Cardiac fibroblast (primary cell): Measurements from ENCODE around the gene RELT.

Experiments used
- DNase-seq, 2 donors: peaks; one replicate each; pipeline versions ENCODE4 v3.0.0 to v3.0.0-alpha.2; 2010; ENCODE audit warnings: low read depth in 2 of 2
- H3K4me3 ChIP-seq, 2 donors: replicated peaks in 1 of 2; 1 replicate in 1 of 2; 2 replicates in 1 of 2; pipeline ENCODE4 v1.5.1; 2011; ENCODE audit warnings: low read depth in 2 of 2, low read length in 2 of 2, mild to moderate bottlenecking in 2 of 2, moderate library complexity in 1 of 2
- CTCF ChIP-seq: IDR thresholded peaks from one replicate; pipeline ENCODE4 v1.5.1; 2011; ENCODE audit warnings: low read depth, mild to moderate bottlenecking, low read length, inconsistent platforms

The RELT gene

GRCh38 chr11:73386016-73386415 is 9.8 kb downstream of the RELT start:
- DNase-seq: no peak
- no peak for TF ChIP-seq CTCF
- H3K4me3 ChIP-seq: no peak overlapping the region

GRCh38 chr11:73386546-73386945 is 10.3 kb downstream of the RELT start:
- DNase-seq: no peak
- no peak overlapping the region for H3K4me3 ChIP-seq
- TF ChIP-seq CTCF: no peak

GRCh38 chr11:73387594-73388264 is 11.5 kb downstream of the RELT start:
- no peak for DNase-seq
- no peak overlapping the region for H3K4me3 ChIP-seq
- TF ChIP-seq CTCF: no peak

- TF ChIP-seq CTCF: no peak
- no peak for DNase-seq
- H3K4me3 ChIP-seq: no peak overlapping the region
Observed at GRCh38 chr11:73388265-73389133, 12.3 kb downstream of the RELT start.

GRCh38 chr11:73389134-73389525 is 12.9 kb downstream of the RELT start:
- no peak for TF ChIP-seq CTCF
- DNase-seq: no peak
- no peak overlapping the region for H3K4me3 ChIP-seq

- no peak overlapping the region for H3K4me3 ChIP-seq
- DNase-seq: no peak
- TF ChIP-seq CTCF: no peak
Observed at GRCh38 chr11:73389916-73390315, 13.7 kb downstream of the RELT start.
